ENCODE results near the gene PSMC3. TPM values are rescaled to one million over a fixed set of nuclear protein-coding genes. Genes with fewer than 3 reads are reported as not detected.
"Not testable (repeated sequence)": the region's sequence is repeated elsewhere in the genome, so short reads cannot be mapped to it uniquely, and the experiment has no call there.

PSMC3 gene
- total and polyA plus RNA-seq, 8 donors: 86.7 to 163 (median 130) TPM

DNA sequence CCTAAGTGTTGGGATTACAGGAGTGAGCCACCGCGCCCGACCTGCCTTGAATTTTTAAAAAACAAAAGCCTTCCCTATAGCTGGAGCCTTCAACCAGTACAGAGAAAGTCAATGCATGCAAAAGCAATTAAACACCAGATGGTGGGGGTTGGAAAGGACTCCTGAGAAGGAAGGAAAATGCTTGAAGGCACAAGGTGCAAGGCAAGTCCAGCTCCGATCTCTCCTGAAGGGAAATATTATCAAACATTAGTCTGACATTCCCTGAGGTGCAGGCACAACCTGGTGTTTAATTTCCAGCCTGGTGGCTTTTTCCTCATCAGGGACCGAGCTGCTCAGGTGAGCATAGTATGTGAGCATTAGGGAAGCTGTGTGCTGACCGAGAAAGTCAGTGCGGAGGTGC is 35.6 kb upstream of the PSMC3 start:
- peaks cover 0 to 12% of the 10 kb centered on the region in 2 donors for H3K4me1 ChIP-seq
- peaks cover 0 to 61% of the 10 kb centered on the region in 2 donors for H3K36me3 ChIP-seq
- DNase-seq: no peak
- intact Hi-C loops (cut with DNase I): no loop called here
- no peak overlapping the region for H3K4me3 ChIP-seq
- no peaks in the 10 kb centered on the region for H3K27me3 ChIP-seq
- no peak for ATAC-seq
- no peak for TF ChIP-seq CTCF (IDR thresholded peaks at IDR 0.05)
- no peak overlapping the region for H3K27ac ChIP-seq
- H3K9me3 ChIP-seq: no peaks in the 10 kb centered on the region

- DNase-seq: no peak
- no peaks in the 10 kb centered on the region for H3K27me3 ChIP-seq
- H3K4me3 ChIP-seq: no peak overlapping the region
- H3K27ac ChIP-seq: no peak overlapping the region
- peaks cover 0 to under 1% of the 10 kb centered on the region in 2 donors for H3K4me1 ChIP-seq
- ATAC-seq: no peak
- H3K9me3 ChIP-seq: no peaks in the 10 kb centered on the region
- intact Hi-C loops (cut with DNase I): no loop called here
- TF ChIP-seq CTCF (IDR thresholded peaks at IDR 0.05): no peak
- H3K36me3 ChIP-seq: peaks cover 0 to 52% of the 10 kb centered on the region in 2 donors
Observed at GRCh38 chr11:47460571-47461235, 34.5 kb upstream of the PSMC3 start.

DNA sequence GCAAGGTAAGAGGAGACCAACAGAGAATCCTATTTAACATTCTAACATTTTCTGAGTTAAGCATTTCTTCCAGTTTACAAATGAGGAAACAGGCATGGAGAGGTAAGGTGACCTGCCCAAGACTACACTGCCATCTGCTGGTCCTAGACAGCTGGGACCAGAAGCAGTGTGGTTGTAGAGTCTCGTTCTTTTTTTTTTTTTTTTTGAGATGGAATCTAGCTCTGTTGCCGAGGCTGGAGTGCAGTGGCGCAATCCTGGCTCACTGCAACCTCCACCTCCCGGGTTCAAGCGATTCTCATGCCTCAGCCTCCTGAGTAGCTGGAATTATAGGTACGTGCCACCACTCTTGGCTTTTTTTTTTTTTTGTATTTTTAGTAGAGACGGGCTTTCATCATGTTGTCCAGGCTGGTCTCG is 28.0 kb upstream of the PSMC3 start:
- ATAC-seq (peak; percentile 99), DNase-seq (peak in 3 of 4 donors; percentile 48 to 86 (median 75))
- H3K27me3 ChIP-seq, H3K27ac ChIP-seq, H3K4me3 ChIP-seq, H3K4me1 ChIP-seq, H3K36me3 ChIP-seq, H3K9me3 ChIP-seq: not testable (repeated sequence)
- TF ChIP-seq CTCF (IDR thresholded peaks at IDR 0.05): peak; percentile 60 to 68
- intact Hi-C loops (cut with DNase I): loop anchor here in 1 of 2 donors (10.0 kb wide), 1 partner anchor 79 kb away; the partner anchor contains the start of gene SPI1

- ATAC-seq: no peak
- no peak overlapping the region for H3K27ac ChIP-seq
Observed at GRCh38 chr11:47453365-47453764, 27.1 kb upstream of the PSMC3 start.

More at GRCh38 chr11:47453365-47453764, 27.1 kb upstream of the PSMC3 start:
- DNase-seq: no peak
- no peak overlapping the region for H3K4me3 ChIP-seq
- H3K36me3 ChIP-seq: no peaks in the 10 kb centered on the region
- no peaks in the 10 kb centered on the region for H3K27me3 ChIP-seq
- no peak for TF ChIP-seq CTCF (IDR thresholded peaks at IDR 0.05)
- no peaks in the 10 kb centered on the region for H3K9me3 ChIP-seq
- intact Hi-C loops (cut with DNase I): loop anchor here in 1 of 2 donors (10.0 kb wide), 1 partner anchor 79 kb away; the partner anchor contains the start of gene SPI1
- no peaks in the 10 kb centered on the region for H3K4me1 ChIP-seq
